Gastroesophageal sphincter (tissue), 4 donors: ENCODE data around the gene SNAP29. TPM values are rescaled to one million over a fixed set of nuclear protein-coding genes. Genes with fewer than 3 reads are reported as not detected.

Experiments used
- ATAC-seq: fragments of 150-250 bp; one replicate; pipeline ENCODE4 v1.9.1; 2016; ENCODE audit warnings: mild to moderate bottlenecking, moderate library complexity
- H3K27ac ChIP-seq, 4 donors: fragments of 200-600 bp; sonication (generic) in 3 of 4; 1 replicate in 3 of 4; 2 replicates in 1 of 4; pipeline ENCODE4 v1.5.1; 2016 to 2019
- H3K27me3 ChIP-seq: fragments of 200-600 bp; sonication (generic); one replicate; pipeline ENCODE4 v1.5.1; 2019
- H3K36me3 ChIP-seq, 2 donors: fragments of 200-600 bp; sonication (generic); one replicate each; pipeline ENCODE4 v1.5.1; 2019; ENCODE audit warnings: control low read depth in 1 of 2
- H3K4me1 ChIP-seq, 3 donors: fragments of 200-600 bp; sonication (generic); 1 replicate in 2 of 3; 2 replicates in 1 of 3; pipeline ENCODE4 v1.5.1; 2016 to 2019; ENCODE audit warnings: control low read depth in 2 of 3
- H3K4me3 ChIP-seq, 2 donors: fragments of 200-600 bp; sonication (generic); one replicate each; pipeline ENCODE4 v1.5.1; 2019; ENCODE audit warnings: mild to moderate bottlenecking in 1 of 2, moderate library complexity in 1 of 2
- H3K9me3 ChIP-seq, 3 donors: fragments of 200-600 bp; sonication (generic); one replicate each; pipeline ENCODE4 v1.5.1; 2017 to 2019; ENCODE audit warnings: control low read depth in 2 of 3
- CTCF ChIP-seq, 4 experiments: fragments of 200-600 bp in 2 of 4; fragments of 450-650 bp in 2 of 4; sonication (generic) in 1 of 4; IDR thresholded peaks; one replicate each; pipeline ENCODE4 v1.5.1; 2017 to 2019; ENCODE audit warnings: antibody characterized with exemption in 4 of 4, mild to moderate bottlenecking in 2 of 4, moderate library complexity in 2 of 4
- EP300 ChIP-seq: sonication (generic); formaldehyde crosslinking; IDR thresholded peaks from one replicate; pipeline ENCODE4 v1.6.1; 2017; ENCODE audit warnings: antibody characterized with exemption, mild to moderate bottlenecking
- POLR2A ChIP-seq, 2 donors: fragments of 450-650 bp; IDR thresholded peaks; one replicate each; pipeline ENCODE4 v1.6.1; 2017; ENCODE audit warnings: antibody characterized with exemption in 2 of 2, mild to moderate bottlenecking in 2 of 2, moderate library complexity in 1 of 2
- POLR2AphosphoS5 ChIP-seq: sonication (generic); formaldehyde crosslinking; IDR thresholded peaks from one replicate; pipeline ENCODE4 v1.6.1; 2017; ENCODE audit warnings: antibody characterized with exemption
- WGBS, 2 donors: methylation state at CpG; one replicate each; pipeline ENCODE4 v1.1.5; 2018; ENCODE audit warnings: low coverage in 1 of 2; 5-methylcytosine and 5-hydroxymethylcytosine counted together
- total RNA-seq, 4 donors: library from RNA; depleted of rRNA; stranded (reverse); fragments of >200 nt; gene quantifications; one replicate each; pipeline ENCODE4 v1.1.0, GENCODE V29; 2016

SNAP29 gene
- total RNA-seq, 4 donors from 2014 or later, result 22.1 to 33.8 (median 27.1) TPM

- H3K9me3 ChIP-seq, result no peaks in the 10 kb centered on the region
- ATAC-seq, result no peak
- peaks cover 0 to 99% of the 10 kb centered on the region in 2 donors for H3K36me3 ChIP-seq
- H3K27ac ChIP-seq, result no peak overlapping the region
- H3K4me3 ChIP-seq, result no peak overlapping the region
- WGBS, 2 donors, result 77 to 90% methylated on average over 3 to 4 of the region's 4 CpGs
- no peaks in the 10 kb centered on the region for H3K4me1 ChIP-seq
- H3K27me3 ChIP-seq, result no peaks in the 10 kb centered on the region
- TF ChIP-seq POLR2AphosphoS5 (no peak), CTCF (IDR thresholded peaks at IDR 0.05) (no peak), POLR2A (IDR thresholded peaks at IDR 0.05) (no peak), EP300 (no peak)
These were observed 45.8 kb upstream of the SNAP29 start for GRCh38 chr22:20813056-20813455.

- ATAC-seq, result no peak
- H3K27me3 ChIP-seq, result no peaks in the 10 kb centered on the region
- H3K4me1 ChIP-seq, result no peaks in the 10 kb centered on the region
- H3K36me3 ChIP-seq, result peaks cover 0 to 99% of the 10 kb centered on the region in 2 donors
- no peaks in the 10 kb centered on the region for H3K9me3 ChIP-seq
- 89 to 92% methylated on average over 4 to 5 of the region's 5 CpGs for WGBS, 2 donors
- H3K4me3 ChIP-seq, result no peak overlapping the region
- H3K27ac ChIP-seq, result no peak overlapping the region
- TF ChIP-seq POLR2AphosphoS5 (no peak), POLR2A (IDR thresholded peaks at IDR 0.05) (no peak), CTCF (IDR thresholded peaks at IDR 0.05) (no peak), EP300 (no peak)
These were observed 44.5 kb upstream of the SNAP29 start for GRCh38 chr22:20814221-20814808.

GRCh38 chr22:20815477-20816050 is 43.2 kb upstream of the SNAP29 start:
- Histone ChIP-seq H3K4me3 (no peak overlapping the region), H3K9me3 (no peaks in the 10 kb centered on the region), H3K4me1 (no peaks in the 10 kb centered on the region), H3K36me3 (peaks cover 0 to 99% of the 10 kb centered on the region in 2 donors), H3K27me3 (no peaks in the 10 kb centered on the region), H3K27ac (no peak overlapping the region)
- no peak for ATAC-seq
- WGBS, 2 donors, result 79 to 91% methylated on average over 7 to 9 of the region's 9 CpGs
- TF ChIP-seq POLR2AphosphoS5 (no peak), EP300 (no peak), POLR2A (IDR thresholded peaks at IDR 0.05) (no peak), CTCF (IDR thresholded peaks at IDR 0.05) (no peak)

DNA sequence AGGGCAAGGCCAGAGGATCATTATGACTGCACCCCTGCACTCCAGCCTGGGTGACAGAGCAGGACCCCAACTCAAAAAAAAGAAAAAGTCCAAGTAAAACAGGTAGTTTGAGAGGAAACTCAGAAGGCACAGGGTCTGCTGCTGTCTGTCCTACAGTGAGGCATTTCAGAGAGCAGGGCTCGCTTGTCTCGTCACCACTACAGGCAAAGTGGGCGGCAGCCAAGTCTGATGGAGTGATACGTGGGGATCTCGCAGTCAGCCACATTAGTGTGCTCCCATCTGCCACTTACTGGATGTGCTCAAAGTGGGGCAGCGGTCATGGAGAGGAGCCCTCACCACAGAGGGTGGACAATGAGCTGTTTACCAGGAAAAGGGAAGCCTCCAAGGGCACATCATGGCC is 42.2 kb upstream of the SNAP29 start:
- TF ChIP-seq CTCF (IDR thresholded peaks at IDR 0.05) (no peak), EP300 (no peak), POLR2A (IDR thresholded peaks at IDR 0.05) (no peak), POLR2AphosphoS5 (no peak)
- H3K27ac ChIP-seq, result no peak overlapping the region
- no peak overlapping the region for H3K4me3 ChIP-seq
- H3K27me3 ChIP-seq, result no peaks in the 10 kb centered on the region
- no peak for ATAC-seq
- no peaks in the 10 kb centered on the region for H3K9me3 ChIP-seq
- 80 to 92% methylated on average over 1 to 6 of the region's 6 CpGs for WGBS, 2 donors
- H3K4me1 ChIP-seq, result no peaks in the 10 kb centered on the region
- H3K36me3 ChIP-seq, result peaks cover 0 to 99% of the 10 kb centered on the region in 2 donors

GRCh38 chr22:20818471-20818870 is 40.3 kb upstream of the SNAP29 start:
- no peak overlapping the region for H3K4me3 ChIP-seq
- peaks cover 0 to 99% of the 10 kb centered on the region in 2 donors for H3K36me3 ChIP-seq
- H3K9me3 ChIP-seq, result no peaks in the 10 kb centered on the region
- no peak overlapping the region for H3K27ac ChIP-seq
- WGBS, 2 donors, result 68 to 94% methylated on average over 3 of the region's 3 CpGs
- ATAC-seq, result no peak
- no peak for TF ChIP-seq POLR2AphosphoS5
- TF ChIP-seq CTCF (IDR thresholded peaks at IDR 0.05), result no peak
- no peak for TF ChIP-seq POLR2A (IDR thresholded peaks at IDR 0.05)
- H3K4me1 ChIP-seq, result no peaks in the 10 kb centered on the region
- H3K27me3 ChIP-seq, result no peaks in the 10 kb centered on the region
